Head of caudate nucleus (tissue), 42 donors: ENCODE data around the gene POLR3C.

Experiments used
- DNase-seq, 42 donors: peaks; one replicate each; pipeline versions ENCODE4 v3.0.0 to v3.0.0-alpha.2; 2020 to 2021; ENCODE audit warnings: mixed read lengths in 7 of 42
- intact Hi-C: fragments of 100-400 bp; cut with DNase I; formaldehyde crosslinking; loops from one replicate; pipeline ENCODE4 v1.15.0; 2022

The POLR3C gene

DNA sequence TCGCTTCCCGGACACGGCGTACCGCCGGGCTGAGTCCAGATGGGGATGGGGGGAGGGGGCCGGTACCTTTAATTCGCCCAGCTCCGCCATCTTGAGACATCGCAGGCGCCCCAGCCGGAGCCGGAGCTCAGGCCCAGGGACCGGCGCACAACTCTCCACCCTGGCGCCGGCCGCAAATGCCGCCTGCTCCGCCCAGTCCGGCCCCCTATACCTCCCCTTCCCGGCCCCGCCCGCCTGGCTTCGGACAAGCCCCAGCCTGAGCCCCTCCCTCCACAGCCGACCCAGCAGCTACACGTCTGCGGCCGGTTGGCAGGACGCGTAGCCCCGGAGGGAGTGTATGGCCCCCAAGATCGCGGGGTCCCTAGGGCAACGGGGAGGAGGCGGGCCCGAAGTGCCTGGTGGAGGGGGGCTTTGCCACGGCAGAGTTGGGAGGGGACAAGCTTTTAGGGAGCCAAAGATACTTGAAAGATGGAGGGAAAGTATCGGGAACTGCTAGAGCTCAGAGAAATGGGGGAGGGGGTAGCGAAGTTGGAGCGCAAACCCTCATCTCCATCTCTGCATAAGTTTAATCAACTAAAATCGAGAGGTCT is 35.0 kb downstream of the POLR3C start, which contains the start of gene PIAS3:
Gene PIAS3, minus strand, starts transcription at position 181 of the 590 bp plus-strand sequence. Its CDS starts 91 bp downstream, at position 90.
- intact Hi-C loops = no loop called here

DNA sequence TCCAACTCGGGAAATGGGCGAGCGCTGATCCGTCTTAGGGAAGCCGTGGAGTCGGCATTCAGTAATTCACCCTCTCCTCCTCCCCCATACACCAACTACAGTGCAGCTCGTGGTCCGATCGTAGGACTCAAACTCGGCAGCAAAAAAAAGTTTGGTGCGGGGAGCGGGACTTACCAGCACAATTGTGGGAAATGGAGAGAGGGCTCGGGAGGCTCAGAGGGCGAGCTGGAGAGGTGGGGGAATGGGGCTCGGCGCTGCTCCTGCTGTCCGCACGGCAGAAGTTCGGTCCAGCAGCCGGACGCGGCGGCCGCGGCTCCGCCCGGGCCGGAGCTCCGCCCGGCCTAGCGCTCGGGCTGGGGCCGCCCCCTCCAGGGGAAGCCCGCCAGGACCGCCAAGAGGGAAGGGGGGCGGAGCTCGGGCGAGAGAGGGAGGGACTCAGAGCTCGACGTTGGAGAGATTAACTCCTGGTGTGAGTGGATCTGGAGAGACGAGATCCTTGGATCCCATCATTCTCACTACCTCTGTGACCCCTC is 35.6 kb downstream of the POLR3C start:
- intact Hi-C loops = no loop called here
- DNase-seq = peak; percentile 71 to 93 (median 87)

More for the DNA sequence above, 35.0 kb downstream of the POLR3C start, which contains the start of gene PIAS3:
- DNase-seq = peak; percentile 81 to 97 (median 93)

DNA sequence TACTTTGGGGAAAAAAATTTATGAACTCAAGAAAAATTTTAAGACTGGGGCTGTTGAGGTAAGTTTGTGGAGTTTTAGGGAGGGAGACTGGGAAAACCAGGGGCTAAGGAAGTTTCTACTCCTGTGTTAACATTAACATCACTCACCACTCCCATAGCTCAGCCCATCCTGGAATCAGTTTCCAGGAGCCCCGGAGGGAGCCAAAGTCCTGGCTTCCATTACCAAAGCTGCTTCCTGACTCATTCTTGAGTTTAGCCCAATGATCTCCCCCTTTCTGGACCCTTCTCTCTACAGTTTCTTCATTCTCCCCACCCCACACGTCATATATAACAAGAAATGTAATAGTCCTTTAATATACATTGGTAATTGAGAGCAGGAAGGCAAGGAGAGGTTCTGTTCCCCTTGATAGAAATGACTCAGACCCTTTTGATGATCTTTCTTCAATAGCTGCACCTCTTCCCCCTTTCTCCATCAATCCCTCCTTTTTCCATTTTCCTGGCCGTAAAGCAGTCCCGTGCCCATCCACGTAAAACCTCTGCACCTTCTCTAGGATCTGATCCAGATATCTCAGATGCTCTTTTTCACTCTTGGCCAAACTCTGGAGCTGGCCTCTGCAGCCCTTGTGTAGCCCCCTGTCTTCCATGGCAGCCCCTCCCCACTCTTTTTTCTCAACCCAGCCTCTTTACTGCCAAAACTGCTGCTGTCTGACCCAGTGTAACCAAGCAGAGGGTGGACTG is 39.5 kb downstream of the POLR3C start:
- intact Hi-C loops = no loop called here
- DNase-seq = no peak

DNA sequence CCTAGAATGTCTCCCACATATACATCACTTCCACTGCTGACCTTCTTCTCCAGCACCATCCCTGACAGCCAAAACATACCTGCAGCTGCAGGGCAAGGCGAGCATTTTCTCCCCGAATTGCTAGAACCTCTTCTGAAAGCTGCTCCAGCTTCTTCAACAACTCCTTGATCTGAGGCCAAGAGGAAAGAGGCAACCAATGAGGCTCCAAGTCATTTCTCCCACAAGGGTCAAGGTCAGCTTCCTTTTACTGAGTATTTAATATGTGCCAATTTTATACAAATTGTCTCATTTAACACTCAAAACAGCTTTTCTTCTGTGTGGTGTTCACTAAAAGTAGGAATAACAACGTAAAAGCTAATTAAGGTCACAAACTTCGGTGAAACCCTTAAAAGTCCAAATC is 44.2 kb downstream of the POLR3C start:
- intact Hi-C loops = no loop called here
- no peak for DNase-seq

DNA sequence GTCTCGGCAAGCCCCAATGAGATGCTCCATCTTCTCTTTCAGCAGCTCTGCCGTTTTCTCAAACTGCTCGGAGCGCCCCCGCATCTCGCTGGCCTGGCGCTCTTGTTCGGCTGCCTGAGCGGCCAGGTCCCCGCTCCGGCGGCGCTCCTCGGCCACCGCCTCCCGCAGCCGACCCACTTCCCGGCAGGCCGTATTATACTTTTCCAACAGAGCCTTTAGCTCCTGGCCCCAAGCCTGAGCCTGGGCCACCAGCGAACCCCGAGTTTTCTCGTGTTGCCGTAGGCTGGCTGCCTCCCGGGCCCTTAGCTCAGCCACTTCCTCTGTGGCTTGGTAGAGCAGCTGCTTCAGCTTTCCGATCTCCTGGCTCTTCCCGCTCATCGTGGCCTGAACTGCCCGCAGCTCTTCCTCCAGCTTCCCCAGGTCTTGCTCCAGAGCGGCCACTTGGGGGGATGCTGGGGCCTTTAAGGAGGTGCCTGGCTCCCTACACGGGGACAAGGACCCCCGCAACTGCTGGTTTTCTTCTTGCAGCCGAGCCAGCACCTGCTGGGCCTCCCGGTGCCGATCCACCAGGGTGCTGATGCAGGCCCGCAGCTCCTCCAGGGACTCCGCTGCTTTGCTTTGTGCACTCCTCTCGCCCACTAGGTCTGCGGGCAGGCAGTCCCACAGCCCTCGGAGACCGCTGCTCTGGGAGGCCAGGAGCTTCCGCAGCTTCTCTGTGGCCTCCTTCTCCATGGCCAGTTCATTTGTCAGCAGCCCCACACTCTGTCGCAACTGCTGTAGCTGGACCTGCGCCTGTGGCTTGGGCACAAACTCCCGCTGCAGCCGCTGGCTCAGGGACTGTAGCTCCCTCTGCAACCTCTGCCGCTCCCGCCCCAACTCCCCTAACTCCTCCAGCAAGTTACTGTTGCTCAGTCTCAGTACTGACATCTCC is 48.3 kb downstream of the POLR3C start:
- peak in 41 of 42 donors; percentile 20 to 80 (median 55) for DNase-seq
- intact Hi-C loops = no loop called here

DNA sequence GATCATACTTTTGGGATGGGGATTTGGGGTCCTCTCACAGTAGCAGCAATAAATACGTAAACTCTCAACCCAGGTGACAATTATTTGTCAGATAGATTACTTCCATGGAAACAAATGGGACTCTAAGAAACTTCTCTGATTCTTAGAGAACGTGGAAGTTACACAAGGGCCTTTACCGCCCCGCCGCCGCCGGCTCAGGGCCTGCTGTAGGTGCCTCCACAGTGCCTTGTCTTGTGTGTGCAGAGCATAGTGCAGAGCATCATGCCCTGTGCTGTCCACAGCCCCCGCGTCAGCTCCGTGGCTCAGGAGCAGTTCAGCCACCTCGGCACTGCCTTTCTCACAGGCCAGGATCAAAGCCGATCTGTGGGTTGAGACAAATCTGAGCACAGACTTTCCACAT is 50.6 kb downstream of the POLR3C start:
- intact Hi-C loops = no loop called here

DNA sequence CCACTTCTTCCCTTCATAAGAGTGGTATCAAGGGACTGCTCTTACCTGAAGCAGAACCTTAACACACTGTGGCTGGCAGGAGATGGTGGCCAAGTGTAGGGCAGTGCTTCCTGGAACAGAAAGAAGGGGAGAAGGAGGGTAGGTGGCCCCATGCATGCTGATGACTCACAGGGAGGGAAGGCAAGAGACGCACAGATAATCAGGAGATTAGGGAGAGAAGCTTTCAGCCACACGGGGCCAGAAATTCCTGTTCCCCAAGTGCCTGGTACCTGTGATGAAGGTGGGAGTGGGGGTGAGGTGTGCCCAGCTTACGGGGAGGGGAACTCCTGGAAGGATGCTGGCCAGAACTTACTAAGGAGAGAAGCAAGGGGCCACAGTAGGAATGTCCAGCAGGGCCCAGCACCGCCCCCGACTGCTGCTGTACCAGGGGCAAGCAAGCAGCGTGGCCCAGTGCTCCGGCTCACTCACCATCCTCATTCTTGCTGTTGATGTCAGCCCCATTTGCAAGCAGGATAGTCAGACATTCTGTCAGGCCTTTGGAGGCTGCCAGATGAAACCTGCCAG is 54.0 kb downstream of the POLR3C start:
- DNase-seq = no peak
- intact Hi-C loops = no loop called here

More for the DNA sequence above, 50.6 kb downstream of the POLR3C start:
- no peak for DNase-seq

DNA sequence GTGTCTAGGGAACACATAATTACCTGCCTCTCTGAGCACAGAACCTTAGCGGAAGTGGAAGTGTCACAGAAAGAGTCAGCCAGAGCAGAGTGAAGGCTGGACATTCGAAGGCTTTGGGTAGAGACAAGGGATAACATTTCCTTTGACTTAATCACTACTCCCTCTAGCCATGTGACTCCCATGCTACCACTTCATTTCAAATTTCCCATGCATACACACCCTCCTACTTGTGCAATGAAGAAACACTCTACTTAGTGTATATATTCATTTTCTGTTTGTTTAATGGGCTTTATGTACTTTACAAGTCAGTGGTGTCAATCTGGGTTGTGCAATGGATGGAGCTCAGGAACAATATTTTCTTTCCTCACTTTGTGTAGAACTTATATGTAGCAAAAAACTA is 54.7 kb downstream of the POLR3C start:
- DNase-seq = no peak
- intact Hi-C loops = no loop called here

DNA sequence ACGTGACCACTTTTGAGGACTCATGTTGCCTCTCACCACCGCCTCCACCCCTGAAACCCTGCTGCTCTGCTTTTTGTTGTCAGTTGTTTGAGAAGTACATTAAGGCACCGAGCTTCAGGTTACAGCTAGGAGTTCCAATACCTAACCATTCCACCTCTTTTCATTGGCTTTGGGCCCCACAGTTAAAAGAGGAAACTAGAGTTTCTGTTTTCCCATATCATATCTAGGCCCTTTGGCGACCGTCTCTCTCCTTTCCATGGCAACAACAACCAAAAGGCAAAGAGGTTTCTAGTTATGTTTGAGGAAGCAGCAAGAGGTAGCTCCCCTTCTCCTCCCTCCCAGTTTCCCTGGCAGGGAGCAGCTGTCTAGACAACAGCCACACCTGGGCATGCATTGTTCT is 55.8 kb downstream of the POLR3C start:
- intact Hi-C loops = no loop called here
- DNase-seq = peak in 2 of 42 donors; percentile 15 to 16

DNA sequence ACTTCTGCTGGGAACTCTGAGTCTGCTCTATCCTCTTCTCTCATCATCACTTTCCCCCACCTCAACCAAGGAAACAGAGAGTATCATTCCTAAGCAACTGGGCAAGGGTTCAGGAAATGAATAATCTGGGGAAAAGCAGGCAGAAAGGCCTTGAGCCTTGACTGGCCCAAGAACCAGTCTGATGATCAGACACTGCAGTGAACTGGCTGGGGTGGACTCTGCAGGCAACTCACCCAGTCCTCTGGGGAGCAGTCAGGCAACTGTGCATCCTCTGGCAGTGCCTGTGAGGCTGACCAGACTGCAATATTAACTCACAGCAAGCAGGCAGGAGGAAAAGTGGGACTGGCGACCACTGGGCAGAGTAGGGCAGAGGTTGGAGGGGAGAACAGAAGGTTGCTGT is 60.7 kb downstream of the POLR3C start:
- no peak for DNase-seq
- intact Hi-C loops = no loop called here

DNA sequence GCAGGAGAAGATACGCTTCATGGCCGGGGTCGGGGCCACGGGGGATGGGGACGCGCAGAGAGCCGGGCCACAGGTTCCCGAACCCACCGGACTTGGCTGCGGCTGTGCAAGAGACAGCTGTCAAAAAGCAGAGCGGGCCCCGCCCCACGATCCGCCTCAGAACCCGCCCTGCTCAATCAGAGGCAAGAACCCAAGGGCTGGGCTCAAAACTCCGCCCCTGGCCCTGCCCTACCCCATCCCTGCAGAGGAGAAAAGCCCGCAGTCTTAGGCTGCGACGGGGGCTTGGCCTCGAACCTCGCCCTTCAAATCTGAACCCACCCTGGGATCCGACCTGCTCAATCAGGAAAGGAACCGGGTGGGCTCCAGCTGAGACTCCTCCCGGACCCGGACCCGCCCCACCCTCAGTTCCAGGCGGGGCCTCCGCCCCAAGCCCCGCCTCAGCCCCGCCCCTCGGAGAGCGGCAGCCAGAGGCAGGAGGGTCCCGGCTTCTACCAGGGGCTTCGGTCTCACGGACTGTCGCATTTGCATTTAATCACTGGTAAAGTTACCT is 61.8 kb downstream of the POLR3C start, which contains the start of gene ANKRD35:
Gene ANKRD35, minus strand, starts transcription at position 129 of the 550 bp plus-strand sequence. Its CDS starts 108 bp downstream, at position 21.
- intact Hi-C loops = no loop called here
- peak; percentile 77 to 95 (median 89) for DNase-seq

DNA sequence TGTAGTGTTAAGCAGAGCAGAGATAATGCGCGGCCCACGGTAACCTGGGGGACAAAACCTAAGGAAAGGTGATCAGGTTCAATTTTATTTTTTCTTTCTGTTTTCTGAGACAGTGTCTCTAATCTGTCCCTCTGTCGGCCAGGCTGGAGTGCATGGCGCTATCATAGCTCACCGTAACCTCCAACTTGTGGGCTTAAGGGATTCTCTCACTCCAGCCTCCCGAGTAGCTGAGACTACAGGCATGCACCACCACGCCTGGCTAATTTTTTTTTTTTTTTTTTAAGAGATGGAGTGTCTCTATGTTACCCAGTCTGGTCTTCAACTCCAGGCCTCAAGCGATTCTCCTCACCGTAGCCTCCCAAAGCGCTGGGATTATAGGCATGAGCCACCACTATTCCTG is 62.4 kb downstream of the POLR3C start:
- DNase-seq = no peak
- intact Hi-C loops = no loop called here

DNA sequence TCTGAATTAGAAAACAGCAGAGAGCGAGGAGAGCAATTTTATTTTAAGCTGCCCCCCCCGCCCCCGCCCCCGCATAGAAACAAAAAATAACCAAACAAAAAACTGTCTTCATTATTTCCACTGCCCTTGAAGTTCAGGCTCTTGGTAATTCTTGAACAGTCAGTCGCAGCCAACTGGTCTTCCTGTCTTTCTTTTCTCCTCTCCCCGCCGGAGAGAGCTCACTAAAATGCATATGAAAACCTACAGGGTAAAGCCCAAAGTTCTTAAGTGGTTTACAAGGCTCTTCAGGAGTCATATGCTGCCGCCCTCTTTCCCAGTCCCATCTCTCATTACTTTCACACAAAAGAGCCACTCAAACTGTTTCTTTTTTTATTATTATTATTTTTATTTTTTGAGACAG is 62.8 kb downstream of the POLR3C start:
- intact Hi-C loops = no loop called here
- no peak for DNase-seq

DNA sequence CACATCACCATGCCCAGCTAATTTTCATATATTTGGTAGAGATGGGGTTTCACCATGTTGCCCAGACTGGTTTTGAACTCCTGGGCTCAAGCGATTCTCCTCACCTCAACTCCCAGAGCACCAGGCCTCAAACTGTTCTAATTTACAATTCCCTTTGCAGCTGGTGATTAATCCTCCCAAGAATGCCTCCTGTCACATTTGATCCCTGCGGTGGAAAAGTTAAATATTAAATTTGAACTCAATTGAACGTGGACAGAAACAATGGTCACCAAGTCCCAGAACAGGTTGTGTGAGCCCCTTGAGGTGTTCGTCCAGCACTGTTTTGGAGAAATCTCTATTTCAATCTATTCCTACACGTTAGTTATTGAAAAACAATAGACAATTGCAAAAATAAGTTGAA is 63.6 kb downstream of the POLR3C start:
- intact Hi-C loops = no loop called here
- DNase-seq = no peak

DNA sequence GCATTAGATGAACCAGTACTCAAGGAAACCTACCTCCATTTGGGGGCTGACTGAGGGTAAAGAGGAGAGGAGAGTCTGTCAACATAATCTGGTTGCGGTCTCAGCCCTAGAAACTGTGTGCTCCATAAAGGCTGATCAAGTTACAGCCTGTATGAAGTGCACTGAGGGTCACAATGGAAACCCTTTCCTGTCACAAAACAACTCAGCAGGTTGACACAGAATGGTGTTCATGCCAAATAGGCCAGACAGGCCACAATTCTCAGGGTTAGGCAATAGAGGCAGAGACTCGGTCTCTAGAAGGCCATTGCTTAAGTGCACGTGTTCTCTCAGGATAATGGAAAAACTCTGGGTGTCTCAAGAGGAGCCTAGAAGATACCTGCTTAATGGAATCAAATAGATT is 65.7 kb downstream of the POLR3C start:
- no peak for DNase-seq
- intact Hi-C loops = loop anchor here (10.0 kb wide), 1 partner anchor 125 kb away; no protein-coding TSS in a partner anchor

DNA sequence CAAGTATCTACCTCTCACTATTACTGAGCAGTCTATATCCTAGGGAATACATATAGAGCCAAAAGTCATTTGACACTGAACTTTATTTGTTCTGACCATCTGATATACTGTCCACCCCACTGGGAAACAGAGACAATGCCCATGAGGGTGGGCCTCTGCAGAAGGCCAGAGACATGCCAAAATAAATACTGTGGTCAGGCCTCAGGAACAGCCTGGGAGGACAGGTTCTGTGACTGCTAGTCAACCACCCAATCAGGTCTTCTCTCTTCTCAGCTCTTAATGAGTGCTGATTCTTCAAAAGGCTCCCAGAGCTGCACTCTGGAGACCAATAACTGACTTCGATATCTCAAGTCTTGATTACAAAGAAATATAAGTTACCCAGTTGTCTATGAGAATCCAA is 67.1 kb downstream of the POLR3C start:
- no peak for DNase-seq
- intact Hi-C loops = loop anchor here (10.0 kb wide), 1 partner anchor 124 kb away; no protein-coding TSS in a partner anchor

DNA sequence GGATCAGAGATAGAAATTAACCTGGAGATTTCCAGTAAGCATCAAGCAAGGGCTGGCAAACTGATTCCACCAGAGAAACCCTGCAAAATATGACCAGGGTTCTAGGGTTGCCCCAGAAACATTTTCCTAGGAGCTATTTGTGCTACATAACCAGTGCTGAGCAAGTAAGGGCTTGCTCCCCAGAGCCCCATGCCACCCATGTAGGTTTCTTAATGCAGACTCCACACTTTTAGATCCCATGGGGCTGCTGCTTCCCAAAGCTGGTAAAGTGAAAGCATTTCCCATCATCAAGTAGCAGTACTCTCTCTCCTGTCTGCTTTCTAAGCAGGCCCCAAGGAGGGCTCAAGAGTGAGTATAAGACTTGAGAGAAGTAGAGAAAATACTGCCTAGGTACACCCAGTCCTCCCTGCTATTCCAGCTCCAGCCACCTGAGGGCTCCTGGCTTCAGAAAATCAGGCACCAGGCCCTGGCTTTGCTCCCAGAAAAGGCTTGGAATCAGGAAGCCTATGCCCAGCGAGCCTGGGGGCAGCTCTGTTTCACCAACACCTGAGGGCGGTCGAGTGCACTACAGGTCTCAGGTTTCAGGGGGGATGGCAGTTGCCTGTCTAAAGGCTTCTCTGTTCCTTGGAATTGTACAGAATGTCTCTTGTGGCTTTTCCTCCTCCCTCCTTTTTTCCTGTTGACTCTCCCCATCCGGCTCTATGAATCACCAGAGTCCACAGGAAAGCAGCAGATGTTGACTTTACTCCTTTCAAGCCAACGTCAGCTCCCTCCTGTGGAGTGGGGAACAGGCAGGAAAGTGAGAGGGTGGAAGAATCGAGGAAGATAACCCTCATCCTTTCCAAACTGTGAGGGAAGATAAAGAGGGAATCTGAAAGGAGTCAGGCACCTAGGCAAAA is 67.8 kb downstream of the POLR3C start:
- intact Hi-C loops = loop anchor here (10.0 kb wide), 1 partner anchor 123 kb away; no protein-coding TSS in a partner anchor
- DNase-seq = peak; percentile 85 to 97 (median 92)
